Measurements from ENCODE around the gene COMMD6. TPM values are rescaled to one million over a fixed set of nuclear protein-coding genes. Genes with fewer than 3 reads are reported as not detected.

COMMD6 gene
- total and polyA plus RNA-seq, 2 of the 4 experiments (the other 2 are of a cell fraction): 63.5 to 144 TPM

- Histone ChIP-seq H3K23ac (ENCODE audit: low read depth, low read length) (no peak overlapping the region), H3K27me3 (ENCODE audit: control insufficient read depth, insufficient read depth, low read length) (no peaks in the 10 kb centered on the region), H3K14ac (replicated peaks; ENCODE audit: low read depth, low read length) (no peak overlapping the region), H4K91ac (ENCODE audit: insufficient read depth, low read depth, low read length) (no peak overlapping the region), H2AFZ (replicated peaks; ENCODE audit: low read length, poor library complexity) (no peak overlapping the region), H2BK20ac (ENCODE audit: low read depth, low read length) (no peak overlapping the region), H3K56ac (ENCODE audit: extremely low read depth, insufficient read depth, low read length) (no peak overlapping the region), H3K79me1 (ENCODE audit: low read depth in 1 of 2, low read length in 2 of 2) (no peaks in the 10 kb centered on the region), H3K9me1 (ENCODE audit: insufficient read depth, low read length) (no peaks in the 10 kb centered on the region), H4K8ac (ENCODE audit: low read depth in 2 of 2, low read length in 2 of 2) (no peak overlapping the region), H2AK9ac (replicated peaks; ENCODE audit: low read depth, low read length, poor library complexity) (no peak overlapping the region), H2BK120ac (ENCODE audit: low read depth, low read length) (no peak overlapping the region), H3K4me3 (ENCODE audit: insufficient read depth, low read depth, low read length) (no peak overlapping the region), H3K27ac (ENCODE audit: insufficient read depth, low read length) (no peak overlapping the region), H3K4me2 (ENCODE audit: low read depth, low read length) (no peak overlapping the region), H2BK15ac (ENCODE audit: low read depth, low read length) (no peak overlapping the region), H3K4ac (ENCODE audit: low read depth, low read length) (no peak overlapping the region), H3K18ac (ENCODE audit: low read depth, low read length) (no peak overlapping the region), H3K9ac (ENCODE audit: low read depth, low read length) (no peak overlapping the region), H4K5ac (ENCODE audit: low read depth, low read length) (no peak overlapping the region), H3K4me1 (ENCODE audit: control insufficient read depth, insufficient read depth, low read length) (no peaks in the 10 kb centered on the region), H3K9me3 (ENCODE audit: control insufficient read depth, insufficient read depth, low read length) (no peaks in the 10 kb centered on the region), H2BK5ac (ENCODE audit: low read depth, low read length, poor library complexity, severe bottlenecking) (no peak overlapping the region), H3K36me3 (ENCODE audit: control insufficient read depth, insufficient read depth, low read length) (no peaks in the 10 kb centered on the region), H2AK5ac (ENCODE audit: low read depth, low read length) (no peak overlapping the region), H4K20me1 (ENCODE audit: insufficient read depth, low read length) (no peaks in the 10 kb centered on the region)
- BruUV-seq (replicated peaks): no TSS peak
- WGBS, 2 experiments (ENCODE audit: extremely low coverage in 2 of 2, insufficient read length in 1 of 2): 80% methylated on average over 1 of the region's 5 CpGs; no CpG with 5 or more reads in 1 of the 2 experiments
- intact Hi-C loops (cut with micrococcal nuclease) (no loop called here), in situ Hi-C loops (cut with MboI; ENCODE audit: low sequenced_read_pairs) (no loop called here), dilution Hi-C loops (cut with HindIII; ENCODE audit: low sequenced_read_pairs, unreplicated experiment) (no loop called here)
- ChIA-PET POLR2A (ENCODE audit: unreplicated experiment) (interaction anchor here (0.7 kb wide), 1 partner anchor 122 kb away, joined by 4 read pairs; no protein-coding TSS in a partner anchor), CTCF (interaction anchor here (0.9 to 1.0 kb wide), 2 partner anchors 14 to 21 kb away, joined by 3 read pairs; no protein-coding TSS in a partner anchor)
- ATAC-seq (ENCODE audit: low read depth) (no peak), DNase-seq (no peak)
- TF ChIP-seq MAFK (IDR thresholded peaks at IDR 0.05; ENCODE audit: low read depth, low read length): no peak
- no peak for TF ChIP-seq CHD1 (IDR thresholded peaks at IDR 0.05; ENCODE audit: low read depth, low read length)
- TF ChIP-seq CTCF (conservative IDR thresholded peaks at IDR 0.05; ENCODE audit: low read depth, low read length): no peak
- no peak for TF ChIP-seq FOS (IDR thresholded peaks at IDR 0.05; ENCODE audit: low read depth, low read length)
- TF ChIP-seq RFX5 (IDR thresholded peaks at IDR 0.05; ENCODE audit: low read depth, low read length): no peak
Measured at GRCh38 chr13:75513271-75513670, 24.4 kb downstream of the COMMD6 start.

Measured in IMR-90 (cell line).